Measurements from ENCODE around the gene PAMR1.

PAMR1 gene

GRCh38 chr11:35393098-35393497, 132.3 kb downstream of the PAMR1 start:
- DNase-seq = no peak

GRCh38 chr11:35391922-35392688, 133.3 kb downstream of the PAMR1 start:
- peak; percentile 39 for DNase-seq

- no peak for DNase-seq
These were observed 134.4 kb downstream of the PAMR1 start for GRCh38 chr11:35390737-35391682.

DNA sequence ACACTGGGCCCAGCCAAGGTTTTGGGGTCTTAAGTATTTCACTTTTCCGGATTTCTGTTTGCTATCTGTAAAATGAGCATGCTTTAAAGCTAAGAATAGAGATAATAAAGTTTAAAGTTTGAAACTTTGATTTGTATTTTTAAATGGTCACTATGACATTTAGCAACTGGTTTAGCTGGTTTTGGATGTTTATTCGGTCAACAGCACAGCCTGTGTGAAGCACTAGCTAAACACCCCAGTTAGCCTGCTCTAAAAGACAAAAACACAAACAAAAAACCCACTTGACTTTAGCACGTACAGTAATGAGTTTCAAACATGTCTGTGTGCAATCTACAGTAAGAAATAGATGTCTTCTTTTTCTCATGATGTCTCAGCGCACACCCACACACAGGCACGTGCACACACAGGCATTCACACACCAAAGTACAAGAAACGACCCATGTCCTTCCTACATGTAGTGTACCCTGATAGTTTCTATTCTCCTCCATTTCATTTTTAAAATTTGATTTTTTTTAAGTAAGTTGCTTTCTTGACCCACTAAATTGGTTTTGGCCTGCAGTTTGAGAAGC, 135.4 kb downstream of the PAMR1 start:
- DNase-seq = peak; percentile 39

- DNase-seq = no peak
These were observed 136.3 kb downstream of the PAMR1 start for GRCh38 chr11:35389112-35389511.

- no peak for DNase-seq
These were observed 137.4 kb downstream of the PAMR1 start for GRCh38 chr11:35388061-35388460.

DNA sequence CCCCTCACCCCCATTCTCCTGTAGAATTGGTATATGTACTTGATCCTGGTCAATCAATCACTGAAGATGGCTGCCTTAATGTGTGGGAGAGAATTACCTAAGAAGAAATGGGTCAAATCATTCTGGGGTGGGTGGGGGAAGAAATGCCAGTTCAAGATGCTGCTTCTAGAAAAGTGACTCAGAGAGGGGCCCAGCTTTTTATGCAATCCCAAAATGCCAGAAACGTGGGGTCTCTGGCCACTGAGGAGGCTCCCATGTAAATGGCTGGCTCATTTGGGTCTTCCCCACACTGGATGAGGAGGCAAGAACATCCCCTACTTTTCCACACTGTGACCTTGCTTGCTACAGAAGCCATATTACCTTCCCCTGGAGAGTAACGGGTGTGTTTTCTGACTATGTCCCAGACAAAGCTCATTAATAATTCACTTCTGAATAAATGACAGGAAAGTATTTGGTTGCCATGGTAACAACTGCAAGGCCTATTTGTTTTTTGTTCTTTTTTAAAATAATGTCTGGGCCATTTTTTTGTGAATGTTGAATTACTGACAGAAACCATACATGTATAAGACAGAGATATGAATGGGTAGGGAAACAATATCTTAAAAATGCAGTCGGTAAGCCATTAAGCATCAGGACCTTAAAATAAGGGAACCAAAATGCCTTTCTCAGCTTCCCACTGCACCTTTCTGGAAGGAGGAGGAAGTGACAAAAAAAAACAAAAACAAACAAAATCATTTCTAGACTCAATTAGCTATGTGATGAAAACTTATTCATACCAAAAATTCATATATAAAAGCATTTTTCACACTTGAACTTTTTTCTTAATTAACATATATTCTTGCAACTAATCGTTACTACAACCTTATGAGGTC, 138.1 kb downstream of the PAMR1 start:
- no peak for DNase-seq

DNA sequence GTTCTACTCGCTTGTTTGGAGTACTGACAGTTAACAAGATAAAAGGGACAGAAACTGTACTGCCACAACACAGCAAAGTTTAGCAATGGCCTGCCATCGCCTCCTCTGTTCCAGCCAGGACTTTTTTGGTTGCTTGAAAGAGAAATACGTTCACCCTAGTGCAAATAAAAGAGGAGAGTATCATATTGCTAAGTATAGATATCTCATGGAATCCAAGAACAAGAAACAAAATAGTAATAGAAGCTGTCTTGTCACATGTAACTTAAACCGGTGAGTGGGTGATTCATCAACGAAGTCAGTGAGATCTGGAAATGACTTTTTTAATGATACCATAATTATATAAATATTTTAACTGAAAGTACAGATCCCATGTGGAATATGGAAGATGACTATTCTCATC, 141.5 kb downstream of the PAMR1 start:
- DNase-seq = no peak

Data from NCI-H510A treated with DMSO at 0.1 percent for 48 hours (cell line).